Neural cell (in vitro differentiated cells): ENCODE data around the gene PWWP2B. TPM values are rescaled to one million over a fixed set of nuclear protein-coding genes. Genes with fewer than 3 reads are reported as not detected.

ENCODE experiments used
- H2AFZ ChIP-seq: fragments of 200-600, 300-800 bp; sonication (generic), shearing (Covaris generic); 2 replicates; pipeline ENCODE4 v1.6.0; 2014; ENCODE audit warnings: low read depth, mild to moderate bottlenecking, antibody characterized with exemption, low read length, moderate library complexity
- H3F3A ChIP-seq: fragments of 200-600 bp; shearing (Covaris generic); 2 replicates; pipeline ENCODE4 v1.6.1; 2016; ENCODE audit warnings: mild to moderate bottlenecking, moderate library complexity, mixed read lengths, antibody characterized with exemption, low read length; ENCODE audit not compliant: insufficient read depth, poor library complexity, severe bottlenecking
- H3K27ac ChIP-seq: fragments of 200-600, 300-800 bp; sonication (generic), shearing (Covaris generic); 2 replicates; pipeline ENCODE4 v1.5.1; 2014; ENCODE audit warnings: mild to moderate bottlenecking, low read length, moderate library complexity
- H3K27me3 ChIP-seq: fragments of 300-800, 200-600 bp; sonication (generic), shearing (Covaris generic); 2 replicates; pipeline ENCODE4 v1.6.0; 2014; ENCODE audit warnings: mild to moderate bottlenecking, low read depth, low read length, moderate library complexity; ENCODE audit not compliant: insufficient read depth
- H3K36me3 ChIP-seq: fragments of 300-800, 200-600 bp; sonication (generic), shearing (Covaris generic); 2 replicates; pipeline ENCODE4 v1.5.1; 2014; ENCODE audit warnings: mild to moderate bottlenecking, antibody characterized with exemption, low read length, moderate library complexity; ENCODE audit not compliant: insufficient read depth
- H3K4me2 ChIP-seq: fragments of 300-800, 200-600 bp; sonication (generic), shearing (Covaris generic); 2 replicates; pipeline ENCODE4 v1.6.0; 2014; ENCODE audit warnings: mild to moderate bottlenecking, low read length
- H3K4me3 ChIP-seq: fragments of 300-800, 200-600 bp; sonication (generic), shearing (Covaris generic); 2 replicates; pipeline ENCODE4 v1.5.1; 2014; ENCODE audit warnings: mild to moderate bottlenecking, low read length, moderate library complexity
- H3K79me2 ChIP-seq: fragments of 200-600 bp; shearing (Covaris generic); replicated peaks from 2 replicates; pipeline ENCODE4 v1.6.0; 2014; ENCODE audit warnings: mild to moderate bottlenecking, low read length, moderate library complexity; ENCODE audit not compliant: insufficient read depth
- H3K9ac ChIP-seq: fragments of 300-800, 200-600 bp; sonication (generic), shearing (Covaris generic); 2 replicates; pipeline ENCODE4 v1.6.1; 2016; ENCODE audit warnings: mild to moderate bottlenecking, low read length, mixed read lengths
- H3K9me2 ChIP-seq: fragments of 200-600 bp; shearing (Covaris generic); 2 replicates; pipeline ENCODE4 v1.6.1; 2016; ENCODE audit warnings: mild to moderate bottlenecking, low read length, mixed read lengths; ENCODE audit not compliant: insufficient read depth
- H3K9me3 ChIP-seq: fragments of 200-600, 300-800 bp; sonication (generic), shearing (Covaris generic); 2 replicates; pipeline ENCODE4 v1.6.1; 2016; ENCODE audit warnings: mild to moderate bottlenecking, mixed run types, low read length, moderate library complexity, mixed read lengths
- H4K20me1 ChIP-seq: fragments of 200-600 bp; shearing (Covaris generic); 2 replicates; pipeline ENCODE4 v1.6.1; 2016; ENCODE audit warnings: mild to moderate bottlenecking, mixed run types; ENCODE audit not compliant: insufficient read depth
- EP300 ChIP-seq: fragments of 450-650 bp; conservative IDR thresholded peaks from 2 replicates; pipeline ENCODE4 v1.6.1; 2014; ENCODE audit warnings: antibody characterized with exemption, mild to moderate bottlenecking, moderate library complexity; ENCODE audit not compliant: poor library complexity, severe bottlenecking
- EZH2 ChIP-seq: fragments of 200-600, 300-800 bp; shearing (Covaris generic), sonication (generic); IDR thresholded peaks from 2 replicates; pipeline ENCODE4 v1.6.1; 2014; ENCODE audit warnings: antibody characterized with exemption, low read length, borderline replicate concordance, mild to moderate bottlenecking; ENCODE audit not compliant: insufficient read depth, poor library complexity, severe bottlenecking
- MXI1 ChIP-seq: fragments of 450-650 bp; conservative IDR thresholded peaks from 2 replicates; pipeline ENCODE4 v1.6.1; 2014; ENCODE audit warnings: antibody characterized with exemption, mild to moderate bottlenecking; ENCODE audit not compliant: poor library complexity, severe bottlenecking
- POLR2AphosphoS5 ChIP-seq: IDR thresholded peaks from 2 replicates; pipeline ENCODE4 v1.6.1; 2012
- RAD21 ChIP-seq: fragments of 450-650 bp; conservative IDR thresholded peaks from 2 replicates; pipeline ENCODE4 v1.6.1; 2014; ENCODE audit warnings: antibody characterized with exemption, mild to moderate bottlenecking, moderate library complexity
- REST ChIP-seq: IDR thresholded peaks from 2 replicates; pipeline ENCODE4 v1.6.1; 2012; ENCODE audit warnings: borderline replicate concordance
- SMC3 ChIP-seq: fragments of 450-650 bp; conservative IDR thresholded peaks from 2 replicates; pipeline ENCODE4 v1.6.1; 2014; ENCODE audit warnings: antibody characterized with exemption, mild to moderate bottlenecking, moderate library complexity; ENCODE audit not compliant: poor library complexity
- TAF1 ChIP-seq: IDR thresholded peaks from 2 replicates; pipeline ENCODE4 v1.6.1; 2012; ENCODE audit warnings: low read depth
- polyA plus RNA-seq: library from polyadenylated mRNA; depleted of rRNA; stranded (reverse); fragments of >200 nt; gene quantifications from 2 replicates; pipeline ENCODE4 v1.2.3, GENCODE V29; 2014
- TF ChIP-seq, protein P1 (sequence below): fragments of 450-650 bp; IDR thresholded peaks from 2 replicates; pipeline ENCODE4 v1.5.1; 2014; ENCODE audit warnings: antibody characterized with exemption, mild to moderate bottlenecking, moderate library complexity; ENCODE audit not compliant: poor library complexity, severe bottlenecking

The PWWP2B gene
- polyA plus RNA-seq, 1 donor from 2014 or later, result 13.0 TPM

GRCh38 chr10:132406750-132407149 lies 9.8 kb downstream of the PWWP2B start:
- no peak for TF ChIP-seq RAD21
- no peak for TF ChIP-seq POLR2AphosphoS5
- TF ChIP-seq EZH2, result no peak
- TF ChIP-seq, protein P1, sequence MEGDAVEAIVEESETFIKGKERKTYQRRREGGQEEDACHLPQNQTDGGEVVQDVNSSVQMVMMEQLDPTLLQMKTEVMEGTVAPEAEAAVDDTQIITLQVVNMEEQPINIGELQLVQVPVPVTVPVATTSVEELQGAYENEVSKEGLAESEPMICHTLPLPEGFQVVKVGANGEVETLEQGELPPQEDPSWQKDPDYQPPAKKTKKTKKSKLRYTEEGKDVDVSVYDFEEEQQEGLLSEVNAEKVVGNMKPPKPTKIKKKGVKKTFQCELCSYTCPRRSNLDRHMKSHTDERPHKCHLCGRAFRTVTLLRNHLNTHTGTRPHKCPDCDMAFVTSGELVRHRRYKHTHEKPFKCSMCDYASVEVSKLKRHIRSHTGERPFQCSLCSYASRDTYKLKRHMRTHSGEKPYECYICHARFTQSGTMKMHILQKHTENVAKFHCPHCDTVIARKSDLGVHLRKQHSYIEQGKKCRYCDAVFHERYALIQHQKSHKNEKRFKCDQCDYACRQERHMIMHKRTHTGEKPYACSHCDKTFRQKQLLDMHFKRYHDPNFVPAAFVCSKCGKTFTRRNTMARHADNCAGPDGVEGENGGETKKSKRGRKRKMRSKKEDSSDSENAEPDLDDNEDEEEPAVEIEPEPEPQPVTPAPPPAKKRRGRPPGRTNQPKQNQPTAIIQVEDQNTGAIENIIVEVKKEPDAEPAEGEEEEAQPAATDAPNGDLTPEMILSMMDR, result no peak
- TF ChIP-seq TAF1, result no peak
- TF ChIP-seq MXI1, result no peak
- no peak for TF ChIP-seq REST
- no peak for TF ChIP-seq EP300
- no peak for TF ChIP-seq SMC3
- H3K9ac ChIP-seq, result no peak overlapping the region
- no peaks in the 10 kb centered on the region for H3F3A ChIP-seq
- H4K20me1 ChIP-seq, result no peaks in the 10 kb centered on the region
- H3K27me3 ChIP-seq, result no peaks in the 10 kb centered on the region
- H2AFZ ChIP-seq, result no peak overlapping the region
- no peak overlapping the region for H3K4me3 ChIP-seq
- H3K4me2 ChIP-seq, result no peak overlapping the region
- no peaks in the 10 kb centered on the region for H3K9me2 ChIP-seq
- H3K9me3 ChIP-seq, result no peaks in the 10 kb centered on the region
- no peaks in the 10 kb centered on the region for H3K36me3 ChIP-seq
- no peak overlapping the region for H3K27ac ChIP-seq
- no peaks in the 10 kb centered on the region for H3K79me2 ChIP-seq

DNA sequence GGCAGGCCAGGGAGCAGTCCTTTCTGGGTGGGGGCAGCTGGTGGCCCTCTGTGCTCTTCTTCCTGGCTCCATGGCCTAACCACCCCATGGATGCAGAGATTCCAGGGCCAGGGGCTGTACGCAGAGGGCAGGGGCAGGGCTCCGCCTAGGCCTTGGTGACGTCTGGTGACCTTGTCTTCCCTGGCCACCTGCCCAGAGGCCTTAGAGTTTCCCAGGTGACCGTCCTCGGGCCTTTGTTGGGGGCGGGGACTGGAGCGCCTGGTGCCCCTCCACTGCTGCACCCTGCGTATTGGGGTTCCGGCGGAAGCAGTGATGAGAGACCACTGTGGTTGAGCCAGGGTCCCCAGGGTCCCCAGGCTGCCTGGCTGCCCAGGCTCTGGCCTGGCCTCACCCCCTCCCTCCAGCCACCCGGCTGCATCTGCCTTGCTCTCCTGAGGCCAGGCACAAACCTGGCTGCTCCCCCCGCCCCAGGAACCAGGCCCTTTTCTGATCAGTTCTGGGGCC lies 10.3 kb downstream of the PWWP2B start:
- H2AFZ ChIP-seq, result no peak overlapping the region
- no peaks in the 10 kb centered on the region for H3K9me3 ChIP-seq
- H3K9me2 ChIP-seq, result no peaks in the 10 kb centered on the region
- no peaks in the 10 kb centered on the region for H3K27me3 ChIP-seq
- H3K79me2 ChIP-seq, result no peaks in the 10 kb centered on the region
- H3K36me3 ChIP-seq, result no peaks in the 10 kb centered on the region
- H3F3A ChIP-seq, result no peaks in the 10 kb centered on the region
- no peak for TF ChIP-seq REST
- TF ChIP-seq EZH2, result no peak
- TF ChIP-seq, protein P1, result no peak
- TF ChIP-seq MXI1, result no peak
- no peak for TF ChIP-seq TAF1
- no peak for TF ChIP-seq RAD21
- TF ChIP-seq SMC3, result no peak
- TF ChIP-seq EP300, result no peak
- no peak for TF ChIP-seq POLR2AphosphoS5
- H4K20me1 ChIP-seq, result no peaks in the 10 kb centered on the region
- H3K4me3 ChIP-seq, result no peak overlapping the region
- H3K9ac ChIP-seq, result no peak overlapping the region
- H3K27ac ChIP-seq, result no peak overlapping the region
- no peak overlapping the region for H3K4me2 ChIP-seq
